OCI-LY7 (cell line): ENCODE measurements around the gene GPR61.

Experiments used
- CTCF ChIP-seq: fragments of 200-600 bp; sonication (generic); conservative IDR thresholded peaks from 2 replicates; pipeline ENCODE4 v1.5.1; 2014; ENCODE audit warnings: mild to moderate bottlenecking, antibody characterized with exemption, low read length, moderate library complexity, mixed read lengths
- EZH2phosphoT487 ChIP-seq: fragments of 200-600 bp; sonication (generic); IDR thresholded peaks from 2 replicates; pipeline ENCODE4 v1.6.1; 2018; ENCODE audit warnings: low read depth, borderline replicate concordance, mild to moderate bottlenecking, mixed run types, antibody characterized with exemption, low read length, moderate library complexity, mixed read lengths

- TF ChIP-seq CTCF (no peak), EZH2phosphoT487 (no peak)
Observed at GRCh38 chr1:109513110-109513710, 26.5 kb upstream of the GPR61 start.
